T-helper 9 cell (primary cell): Measurements from ENCODE around the gene FOXD1.
"Not testable (repeated sequence)": the region's sequence is repeated elsewhere in the genome, so short reads cannot be mapped to it uniquely, and the experiment has no call there.

Experiments used
- DNase-seq: peaks from one replicate; pipeline ENCODE4 v3.0.0-alpha.2; 2020

The FOXD1 gene

GRCh38 chr5:73460133-73460532 is 11.6 kb upstream of the FOXD1 start:
- DNase-seq: no peak

DNA sequence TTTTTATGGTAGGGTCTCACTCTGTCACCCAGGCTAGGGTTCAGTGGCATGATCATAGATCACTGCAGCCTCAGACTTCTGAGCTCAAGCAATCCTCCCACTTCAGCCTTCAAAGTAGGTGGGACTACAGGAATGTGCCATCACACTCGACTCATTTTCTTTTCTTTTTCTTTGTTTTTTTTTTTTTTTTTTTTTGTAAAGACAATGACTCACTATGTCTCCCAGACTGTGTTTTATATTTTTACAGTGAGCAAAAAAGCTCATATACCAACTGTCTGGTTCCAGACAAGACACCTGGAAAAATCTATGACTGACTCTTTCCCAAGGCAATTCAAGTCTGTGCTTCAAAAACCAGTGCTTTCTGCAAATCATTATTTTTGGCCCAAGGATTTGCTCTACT is 10.8 kb upstream of the FOXD1 start:
- no peak for DNase-seq

DNA sequence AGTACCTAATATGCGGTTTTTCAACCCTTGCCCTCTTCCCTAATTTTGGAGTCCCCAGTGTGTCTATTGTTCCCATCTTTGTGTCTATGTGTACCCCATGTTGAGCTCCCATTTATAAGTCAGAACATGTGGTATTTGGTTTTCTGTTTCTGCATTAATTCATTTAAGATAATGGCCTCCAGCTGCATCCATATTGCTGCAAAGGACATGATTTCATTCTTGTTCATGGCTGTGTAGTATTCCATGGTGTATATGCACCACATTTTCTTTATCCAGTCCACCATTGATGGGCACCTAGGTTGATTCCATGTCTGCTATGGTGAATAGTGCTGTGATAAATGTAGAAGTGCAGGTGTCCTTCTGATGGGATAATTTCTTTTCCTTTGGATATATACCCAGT is 7.9 kb upstream of the FOXD1 start:
- not testable (repeated sequence) for DNase-seq

DNA sequence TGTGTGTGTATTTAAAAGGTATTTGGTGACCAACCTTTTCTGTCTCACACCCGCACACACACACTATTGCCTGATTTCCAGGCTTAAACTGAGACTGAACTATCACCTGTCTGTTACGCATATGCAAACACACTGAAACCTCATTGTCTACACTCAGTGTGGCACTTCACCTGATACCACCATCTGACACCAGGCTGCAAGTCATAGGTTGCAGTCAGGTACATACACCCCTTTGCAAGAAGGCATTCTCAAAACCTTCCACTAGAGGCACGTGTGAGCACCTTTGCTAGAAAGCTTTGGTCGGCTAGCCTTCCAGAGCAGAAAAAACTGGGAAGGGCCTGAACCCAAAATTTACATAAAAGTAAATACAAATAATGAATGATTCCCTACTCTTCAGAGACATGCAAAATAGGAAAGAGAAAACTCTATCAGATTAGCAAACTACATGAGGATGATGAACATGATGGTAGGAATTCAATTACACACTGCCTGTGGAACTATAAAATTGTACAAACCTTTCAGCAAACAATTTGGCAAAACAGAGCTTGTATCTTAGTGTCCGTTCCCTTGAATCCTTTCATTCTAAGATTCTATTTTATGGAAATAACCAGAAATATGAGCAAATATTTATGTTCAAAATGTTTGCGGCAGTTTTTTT is 5.9 kb upstream of the FOXD1 start:
- no peak for DNase-seq

GRCh38 chr5:73452215-73452614 is 3.6 kb upstream of the FOXD1 start:
- no peak for DNase-seq

DNA sequence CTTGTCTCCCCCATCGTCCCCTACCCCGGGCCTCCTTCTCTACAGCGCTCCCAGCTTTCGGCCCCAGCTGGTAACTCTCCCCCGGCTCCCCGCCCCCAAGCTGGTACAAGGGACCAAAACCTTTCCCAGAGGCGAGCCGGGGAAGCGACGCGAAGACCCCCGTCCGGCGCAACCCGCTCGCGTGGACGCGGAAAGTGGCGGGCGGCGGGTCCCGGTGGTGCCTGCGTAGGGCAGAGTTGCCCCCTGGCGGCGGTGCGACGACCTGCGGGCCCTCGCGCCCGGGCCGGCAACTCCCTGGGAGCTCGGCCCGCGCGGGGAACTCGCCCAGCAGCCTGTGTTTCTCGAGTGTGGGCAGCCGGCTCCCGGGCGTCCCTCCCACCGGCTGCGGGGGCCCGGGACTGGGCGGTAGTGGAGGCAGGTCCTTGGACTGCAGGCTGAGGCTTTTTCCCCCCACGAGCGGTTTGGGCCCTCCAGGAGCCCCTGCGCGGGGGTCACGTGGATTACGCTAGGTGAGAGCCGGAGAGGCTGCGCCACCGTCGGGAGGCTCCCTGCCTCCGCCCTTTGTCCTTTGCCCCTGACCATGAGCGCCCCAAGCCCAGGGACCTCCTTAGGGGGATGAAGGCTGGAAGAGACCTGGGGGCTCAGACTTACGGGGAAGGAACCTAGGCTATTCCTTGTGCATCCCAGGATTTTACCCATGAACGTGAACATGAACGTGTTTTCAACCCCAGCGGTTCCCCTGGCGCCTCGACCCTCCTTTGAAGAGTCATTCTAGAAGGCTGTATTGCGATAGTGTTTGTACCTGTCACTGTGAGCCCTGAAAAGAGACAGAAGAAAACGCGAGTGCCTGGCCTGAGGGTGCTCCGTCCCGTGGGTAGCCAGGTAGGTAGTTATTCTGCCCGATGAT is 2.9 kb upstream of the FOXD1 start:
- DNase-seq: peak; percentile 70

DNA sequence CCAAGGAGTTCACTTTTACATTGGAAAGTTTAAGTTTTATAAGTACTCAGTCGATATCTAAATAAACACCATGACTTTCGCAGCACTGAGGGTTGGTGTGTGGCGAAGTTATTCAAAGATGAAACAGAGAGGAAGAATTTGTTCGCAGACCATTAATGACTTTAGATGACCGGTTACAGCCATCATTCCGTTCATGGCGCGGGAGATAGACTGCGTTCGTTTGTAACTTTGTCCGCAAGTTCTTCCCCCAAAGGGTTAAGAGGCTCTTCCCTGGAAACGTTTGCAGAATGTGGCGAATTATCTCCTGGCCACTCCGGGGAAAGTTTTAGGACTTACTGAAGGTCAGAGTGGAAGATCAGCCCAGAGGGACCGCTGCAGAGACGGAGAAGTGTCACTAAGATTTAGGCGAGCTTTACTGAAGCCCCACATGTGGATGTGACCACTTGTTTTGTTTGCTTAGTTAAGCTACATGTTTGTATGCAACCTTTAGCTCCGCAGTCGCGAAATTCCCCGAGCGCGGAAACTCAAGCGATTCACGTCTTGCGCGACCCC is 2.2 kb upstream of the FOXD1 start:
- DNase-seq: no peak

DNA sequence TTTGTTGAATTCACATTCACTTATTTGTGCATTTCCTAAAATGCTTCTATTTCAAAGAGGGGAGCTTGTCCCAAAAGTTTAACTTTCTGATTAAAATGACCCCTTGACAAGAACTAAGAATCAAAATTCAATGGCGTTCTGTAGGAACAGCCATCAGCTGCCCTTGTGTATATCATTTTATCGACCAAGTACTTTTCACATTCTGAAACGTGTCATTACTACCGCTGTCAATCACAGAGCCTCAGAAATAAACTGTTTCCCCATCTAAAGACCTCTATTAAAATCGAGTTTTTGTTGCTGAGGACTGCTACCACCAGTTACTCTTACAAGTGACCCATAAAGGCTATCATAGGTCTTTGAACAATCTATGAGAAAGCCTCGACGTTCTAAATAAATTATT is 1.6 kb upstream of the FOXD1 start:
- no peak for DNase-seq

GRCh38 chr5:73447530-73448462 is 781 bp downstream of the FOXD1 start:
- DNase-seq: no peak

- no peak for DNase-seq
Measured at GRCh38 chr5:73446631-73447529, 1.7 kb downstream of the FOXD1 start.

DNA sequence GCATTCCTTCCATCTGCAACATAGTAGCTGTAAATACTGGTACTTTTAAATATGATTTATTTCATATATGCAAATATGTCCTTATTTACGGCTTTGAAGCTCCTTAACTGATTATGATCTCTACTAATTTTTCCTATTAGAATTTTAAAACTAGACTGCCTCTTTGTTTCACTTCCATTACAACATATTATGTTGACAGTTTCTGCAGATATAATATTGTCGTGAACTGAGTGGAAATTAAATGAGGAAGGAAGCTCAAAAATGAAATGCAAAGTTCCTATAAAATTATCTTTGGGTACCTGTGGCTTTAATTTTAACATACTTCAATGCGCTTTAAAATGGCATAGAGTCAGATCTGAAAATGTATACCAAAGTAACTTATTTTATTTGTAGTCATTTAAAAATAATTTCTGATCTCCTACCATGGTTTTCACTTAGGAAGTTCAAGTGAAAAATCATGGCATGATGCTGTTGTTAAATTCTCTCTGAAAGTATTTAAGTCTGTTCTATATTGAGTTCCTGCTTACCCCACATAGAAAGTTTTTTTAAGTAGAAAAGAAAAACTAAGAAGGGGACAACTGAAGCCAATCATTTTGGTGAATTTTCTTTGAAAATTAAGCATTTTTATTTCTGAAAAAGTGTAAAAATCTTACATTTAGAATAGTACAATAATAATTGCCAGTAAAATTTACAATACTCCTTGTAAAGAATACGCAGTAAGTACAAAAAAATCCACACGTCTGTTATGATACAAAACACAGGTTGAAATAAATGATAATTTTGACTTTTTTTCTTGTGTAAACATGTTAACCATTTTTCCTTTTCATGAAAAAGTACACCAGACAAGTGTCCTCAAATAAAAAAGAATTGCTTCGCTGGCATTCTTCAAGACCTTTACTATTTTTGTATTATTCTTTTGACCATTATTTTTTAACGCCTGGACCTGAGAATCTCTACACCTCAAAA is 2.6 kb downstream of the FOXD1 start:
- DNase-seq: no peak

DNA sequence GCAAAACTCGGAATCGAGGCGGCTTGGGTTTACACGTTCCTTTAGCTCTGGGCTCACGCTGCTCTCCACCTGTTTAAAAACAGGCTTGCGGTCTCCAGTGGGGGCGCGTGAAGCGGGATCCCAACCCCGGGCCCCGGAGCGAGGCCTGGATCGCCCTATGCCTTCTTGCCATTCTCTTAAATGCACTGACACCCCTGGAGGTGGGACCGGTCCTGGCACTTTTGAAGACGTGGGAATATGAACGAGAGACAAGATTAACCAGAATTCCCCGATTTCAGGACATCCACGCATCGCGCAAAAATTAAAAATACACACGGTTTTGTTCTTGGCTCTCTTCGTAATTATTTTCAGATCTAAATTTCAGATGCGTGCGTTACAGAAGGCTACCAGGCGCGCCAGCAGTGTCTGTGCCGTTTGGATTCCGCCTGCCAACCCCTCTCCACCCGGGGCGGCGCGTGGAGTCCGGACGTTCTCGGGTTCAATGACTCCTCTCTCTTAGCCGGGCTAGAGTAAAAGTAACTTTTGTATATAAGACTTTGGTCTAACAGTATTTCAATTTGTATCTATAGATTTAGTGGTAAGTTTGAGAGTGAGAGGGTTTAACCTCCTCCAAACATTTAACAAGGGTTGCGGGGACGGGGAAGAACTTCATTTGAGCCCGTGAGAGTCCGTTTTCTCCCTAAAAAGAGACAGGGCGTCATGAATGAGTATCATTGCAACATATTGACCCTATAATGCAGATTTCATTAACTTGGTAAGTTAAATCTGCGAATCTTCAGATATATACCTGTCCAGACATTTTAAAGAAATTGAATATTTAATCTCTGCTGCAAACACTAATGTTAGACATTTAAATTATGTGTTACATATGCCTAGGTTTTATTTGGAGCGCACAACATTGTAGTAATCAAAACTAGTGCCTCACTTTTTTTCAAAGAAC is 3.8 kb downstream of the FOXD1 start:
- no peak for DNase-seq

- no peak for DNase-seq
Measured at GRCh38 chr5:73443829-73444498, 4.6 kb downstream of the FOXD1 start.

DNA sequence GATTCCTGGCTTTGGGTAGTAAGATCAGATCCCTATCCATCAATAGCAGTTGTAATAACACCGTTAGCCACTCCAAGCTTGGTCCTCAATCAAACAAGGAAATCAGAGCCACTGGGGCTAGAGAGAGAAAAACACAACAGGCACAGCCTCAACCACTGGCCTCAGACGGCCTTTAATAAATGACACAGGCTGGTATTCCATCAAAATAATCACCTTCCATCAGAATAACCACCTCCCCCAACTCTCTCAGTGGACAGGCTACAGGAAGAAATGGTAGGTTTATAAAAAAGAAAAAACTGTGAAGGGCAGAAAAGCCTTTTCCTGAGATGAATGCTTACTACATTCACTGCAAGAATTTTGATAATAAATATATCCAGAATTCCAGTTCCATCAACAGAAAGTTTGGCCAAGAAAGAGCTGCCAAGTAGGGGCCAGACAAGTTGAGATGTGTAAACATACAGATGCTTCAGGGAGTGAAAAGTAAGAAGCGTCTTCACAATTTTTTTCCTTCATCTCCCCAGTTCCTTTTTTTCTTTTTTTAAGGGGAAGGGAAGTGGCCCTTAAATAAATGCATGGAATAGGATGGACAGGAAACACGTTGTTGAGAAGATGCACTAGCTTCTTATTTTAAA is 5.5 kb downstream of the FOXD1 start:
- DNase-seq: no peak

DNA sequence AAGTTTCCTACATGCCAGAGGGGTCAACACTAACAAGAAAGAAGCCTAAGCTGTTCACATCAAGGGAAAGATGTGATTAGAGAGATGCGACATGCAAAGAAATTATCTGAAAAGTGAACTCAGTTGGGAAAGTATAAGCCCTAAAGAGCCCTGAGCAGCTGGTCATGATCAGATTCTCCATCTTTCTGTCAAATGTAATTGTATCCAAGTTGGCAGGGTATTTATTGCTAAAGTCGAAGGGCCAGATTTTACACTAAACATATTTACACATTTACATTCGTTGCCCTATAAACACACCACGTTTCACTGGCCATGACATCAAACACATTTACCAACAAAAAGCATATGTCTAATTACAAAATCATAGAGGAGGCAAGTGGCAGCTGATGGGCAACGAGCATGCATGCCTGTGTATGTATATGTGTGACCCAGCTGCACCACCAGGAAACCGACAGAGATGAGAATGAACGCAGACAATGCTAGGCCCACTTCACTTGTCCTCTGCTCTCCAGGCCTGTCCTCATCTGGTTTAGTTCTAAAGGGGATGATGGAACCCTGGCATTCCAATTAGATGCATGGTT is 6.3 kb downstream of the FOXD1 start:
- DNase-seq: no peak

GRCh38 chr5:73441378-73441777 is 7.2 kb downstream of the FOXD1 start:
- DNase-seq: no peak

DNA sequence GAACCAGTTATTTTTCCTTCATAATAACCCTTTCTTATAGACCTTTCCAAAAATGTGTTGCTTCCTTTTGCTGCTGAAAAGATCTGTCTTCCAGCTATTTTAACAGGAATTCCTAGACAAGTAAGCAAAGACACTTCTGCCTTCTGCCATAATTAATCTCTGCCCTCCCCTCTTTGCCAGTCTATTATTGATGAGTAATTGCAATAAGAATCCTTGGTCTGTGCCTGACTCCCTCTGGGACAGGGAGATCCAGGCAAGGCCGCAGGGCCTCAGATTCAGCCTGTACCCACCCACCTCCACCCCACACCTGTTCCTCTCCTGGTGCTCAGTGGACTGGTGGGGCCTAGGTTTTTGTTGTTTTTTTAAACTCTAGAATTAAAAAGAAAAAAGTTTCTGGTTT is 8.3 kb downstream of the FOXD1 start:
- DNase-seq: no peak
